Astrocyte (in vitro differentiated cells and primary cell): ENCODE measurements around the gene PLPP4.

ENCODE experiments used
- EZH2 ChIP-seq: IDR thresholded peaks from 2 replicates; pipeline ENCODE4 v1.6.1; 2012; ENCODE audit warnings: mild to moderate bottlenecking, low read length, inconsistent platforms; ENCODE audit not compliant: insufficient read depth
- TF ChIP-seq, protein P1 (sequence below): IDR thresholded peaks from 2 replicates; pipeline ENCODE4 v1.5.1; 2011; ENCODE audit warnings: low read depth, mild to moderate bottlenecking, inconsistent platforms, low read length, moderate library complexity; ENCODE audit not compliant: insufficient read depth

DNA sequence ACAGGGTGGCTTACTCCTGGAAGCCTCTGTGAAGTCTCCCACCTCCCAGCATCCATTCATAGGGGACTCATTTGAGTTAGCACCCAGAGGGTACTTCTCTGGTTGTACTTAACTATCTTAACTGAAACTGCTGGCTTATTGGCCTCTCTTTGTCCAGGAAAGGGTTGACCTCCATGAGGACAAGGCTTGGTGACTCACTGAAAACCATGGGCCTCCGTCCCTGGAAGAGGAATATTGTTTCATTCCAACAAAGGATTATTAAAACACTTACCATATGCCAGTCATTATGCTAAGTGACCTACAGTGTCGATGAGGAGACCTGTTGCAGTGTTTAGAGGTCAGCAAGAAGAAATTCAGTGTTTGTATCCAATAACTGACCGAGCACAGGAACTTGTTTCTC lies 175.9 kb downstream of the PLPP4 start:
- TF ChIP-seq, protein P1, sequence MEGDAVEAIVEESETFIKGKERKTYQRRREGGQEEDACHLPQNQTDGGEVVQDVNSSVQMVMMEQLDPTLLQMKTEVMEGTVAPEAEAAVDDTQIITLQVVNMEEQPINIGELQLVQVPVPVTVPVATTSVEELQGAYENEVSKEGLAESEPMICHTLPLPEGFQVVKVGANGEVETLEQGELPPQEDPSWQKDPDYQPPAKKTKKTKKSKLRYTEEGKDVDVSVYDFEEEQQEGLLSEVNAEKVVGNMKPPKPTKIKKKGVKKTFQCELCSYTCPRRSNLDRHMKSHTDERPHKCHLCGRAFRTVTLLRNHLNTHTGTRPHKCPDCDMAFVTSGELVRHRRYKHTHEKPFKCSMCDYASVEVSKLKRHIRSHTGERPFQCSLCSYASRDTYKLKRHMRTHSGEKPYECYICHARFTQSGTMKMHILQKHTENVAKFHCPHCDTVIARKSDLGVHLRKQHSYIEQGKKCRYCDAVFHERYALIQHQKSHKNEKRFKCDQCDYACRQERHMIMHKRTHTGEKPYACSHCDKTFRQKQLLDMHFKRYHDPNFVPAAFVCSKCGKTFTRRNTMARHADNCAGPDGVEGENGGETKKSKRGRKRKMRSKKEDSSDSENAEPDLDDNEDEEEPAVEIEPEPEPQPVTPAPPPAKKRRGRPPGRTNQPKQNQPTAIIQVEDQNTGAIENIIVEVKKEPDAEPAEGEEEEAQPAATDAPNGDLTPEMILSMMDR: no peak
- no peak for TF ChIP-seq EZH2
